Spinal cord (tissue), 10 donors: ENCODE measurements around the gene USP31. TPM values are rescaled to one million over a fixed set of nuclear protein-coding genes. Genes with fewer than 3 reads are reported as not detected.

Source experiments
- DNase-seq, 6 donors: peaks; one replicate each; pipeline versions ENCODE4 v3.0.0 to v3.0.0-alpha.2; 2013 to 2015; ENCODE audit warnings: low spot score in 6 of 6, low read depth in 4 of 6
- H3K27ac ChIP-seq: one replicate; pipeline ENCODE4 v1.5.1; 2013; ENCODE audit warnings: low read depth, low read length, control low read depth
- H3K27me3 ChIP-seq: one replicate; pipeline ENCODE4 v1.6.1; 2013; ENCODE audit warnings: low read length; ENCODE audit not compliant: control insufficient read depth, insufficient read depth
- H3K36me3 ChIP-seq: one replicate; pipeline ENCODE4 v1.6.1; 2013; ENCODE audit warnings: low read length; ENCODE audit not compliant: control insufficient read depth, insufficient read depth
- H3K4me1 ChIP-seq: one replicate; pipeline ENCODE4 v1.6.1; 2013; ENCODE audit warnings: low read length; ENCODE audit not compliant: control insufficient read depth, insufficient read depth
- H3K4me3 ChIP-seq: one replicate; pipeline ENCODE4 v1.5.1; 2013; ENCODE audit warnings: low read depth, low read length, control low read depth
- H3K9me3 ChIP-seq: one replicate; pipeline ENCODE4 v1.6.1; 2013; ENCODE audit warnings: low read length; ENCODE audit not compliant: control insufficient read depth, insufficient read depth
- WGBS: methylation state at CpG from one replicate; pipeline ENCODE4 v1.1.5; 2013; ENCODE audit warnings: missing lambda C conversion rate; ENCODE audit not compliant: insufficient coverage; 5-methylcytosine and 5-hydroxymethylcytosine counted together
- polyA plus RNA-seq, 2 donors: library from polyadenylated mRNA; unstranded; fragments of 120-200 nt; gene quantifications; one replicate each; pipeline ENCODE4 v1.2.1, GENCODE V29; 2013; ENCODE audit not compliant: insufficient read length in 2 of 2
- total RNA-seq, 2 donors: library from RNA; depleted of rRNA in 1 of 2; stranded (reverse); fragments of 120-200 nt in 1 of 2; fragments of >200 nt in 1 of 2; gene quantifications; one replicate each; pipeline versions ENCODE4 v1.2.3 to v1.2.4, GENCODE V29; 2013 to 2014
- donor health status: healthy.

Gene USP31
- total and polyA plus RNA-seq, 4 donors, result 10.7 to 22.5 (median 12.6) TPM

DNA sequence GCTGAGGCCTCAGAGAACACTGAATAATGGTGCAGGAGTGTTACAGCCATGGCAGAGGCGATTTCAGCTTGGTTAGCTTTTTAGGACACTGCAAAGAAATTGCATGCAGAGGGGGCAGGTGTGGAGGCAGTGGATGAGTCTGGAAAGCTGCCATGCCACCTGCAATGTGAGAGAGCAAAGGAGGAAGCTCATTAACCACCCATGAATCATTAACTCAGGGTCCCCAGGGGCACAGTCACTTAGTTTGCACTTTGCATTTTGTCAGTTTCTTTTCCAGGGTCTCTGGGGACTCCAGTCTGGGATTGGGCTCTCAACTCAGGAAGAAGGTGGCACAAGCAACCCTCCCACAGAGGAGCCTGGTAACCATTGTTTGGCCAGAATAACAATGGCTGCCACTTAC is 132.9 kb downstream of the USP31 start:
- Histone ChIP-seq H3K9me3 (no peaks in the 10 kb centered on the region), H3K27me3 (no peaks in the 10 kb centered on the region), H3K27ac (no peak overlapping the region), H3K4me3 (no peak overlapping the region), H3K36me3 (no peaks in the 10 kb centered on the region), H3K4me1 (no peaks in the 10 kb centered on the region)
- WGBS, result no CpG with 5 or more reads among the region's 1 CpG
- peak in 1 of 6 donors; percentile 69 for DNase-seq

GRCh38 chr16:23015580-23015979 is 133.7 kb downstream of the USP31 start:
- Histone ChIP-seq H3K27me3 (no peaks in the 10 kb centered on the region), H3K9me3 (no peaks in the 10 kb centered on the region), H3K4me3 (no peak overlapping the region), H3K4me1 (no peaks in the 10 kb centered on the region), H3K27ac (no peak overlapping the region), H3K36me3 (no peaks in the 10 kb centered on the region)
- DNase-seq, result no peak
- no CpG with 5 or more reads among the region's 2 CpGs for WGBS

DNA sequence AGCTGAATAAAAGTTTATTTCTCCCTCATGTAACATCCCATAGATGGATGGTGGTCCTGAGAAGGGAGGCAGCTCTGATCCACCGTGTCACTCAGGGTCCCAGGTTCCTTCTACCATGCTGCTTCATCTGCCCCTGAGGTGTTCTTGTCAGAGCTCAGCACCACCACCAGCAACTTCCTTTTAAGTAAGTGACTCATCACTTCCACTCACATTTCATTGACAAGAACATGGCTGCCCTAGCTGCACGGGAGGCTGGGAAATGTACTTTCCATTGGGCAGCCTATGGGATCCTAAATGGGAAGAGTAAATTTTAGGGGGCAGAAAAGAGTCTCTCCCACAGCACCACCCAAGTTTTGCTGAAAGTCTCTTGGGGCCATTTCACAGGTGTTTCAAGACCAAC is 134.7 kb downstream of the USP31 start:
- no peaks in the 10 kb centered on the region for H3K4me1 ChIP-seq
- H3K4me3 ChIP-seq, result no peak overlapping the region
- H3K9me3 ChIP-seq, result no peaks in the 10 kb centered on the region
- H3K27me3 ChIP-seq, result no peaks in the 10 kb centered on the region
- 67% methylated on average over 1 of the region's 2 CpGs for WGBS
- no peak overlapping the region for H3K27ac ChIP-seq
- no peaks in the 10 kb centered on the region for H3K36me3 ChIP-seq
- no peak for DNase-seq

Other genes starting within 250 kb of the USP31 start
- gene SCNN1G, start 33.3 kb upstream of the USP31 start, total RNA-seq, result under 1 TPM; 0.28 to 0.30 TPM
- under 1 TPM; 0.43 to 0.56 TPM for gene SCNN1G, start 33.3 kb upstream of the USP31 start, polyA plus RNA-seq
- under 1 TPM; 0.40 to 0.66 TPM for gene SCNN1B, start 152.8 kb upstream of the USP31 start, total RNA-seq
- 1 to 10 TPM; 2.5 to 2.8 TPM for gene SCNN1B, start 152.8 kb upstream of the USP31 start, polyA plus RNA-seq